GM21360 (cell line): Measurements from ENCODE around the gene PPT2.

Source experiments
- ATAC-seq: cut with Tn5 transposase; IDR thresholded peaks from one replicate; pipeline ENCODE4 v1.9.1; 2021; ENCODE audit warnings: mild to moderate bottlenecking, moderate library complexity; ENCODE audit not compliant: unreplicated experiment

Gene PPT2

DNA sequence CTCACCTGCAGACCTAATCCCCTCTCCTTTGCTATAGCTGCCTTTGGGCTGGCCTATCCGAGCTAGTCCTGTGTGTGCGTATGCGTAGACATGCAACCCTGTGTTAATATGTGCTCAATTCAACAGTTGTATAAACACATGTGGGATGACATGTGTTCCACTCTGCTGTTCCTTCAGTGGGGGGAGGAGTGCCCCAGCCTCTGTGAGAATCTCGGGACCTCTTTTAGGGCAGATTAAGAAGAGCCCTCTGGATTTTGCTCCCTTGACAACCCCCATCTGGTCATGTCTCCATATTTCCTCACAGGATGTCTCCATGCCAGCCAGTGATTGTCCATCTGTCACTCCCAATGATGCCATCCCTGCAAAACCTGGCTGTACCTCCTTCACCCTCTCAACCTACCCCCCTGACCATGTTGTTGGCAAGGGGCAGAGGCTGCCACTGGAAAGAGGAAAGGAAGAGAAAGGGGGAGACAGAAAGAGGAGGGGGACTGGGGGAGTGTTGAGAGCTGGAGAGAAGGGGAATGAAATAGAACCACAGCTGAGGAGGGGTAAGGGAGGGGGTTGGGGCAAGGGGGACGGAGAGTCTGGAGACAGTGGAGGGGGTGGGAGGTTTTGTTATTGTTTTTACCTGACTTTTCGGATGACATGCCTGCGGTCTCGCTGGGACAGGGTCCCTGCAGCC lies 2.6 kb upstream of the PPT2 start:
- no peak for ATAC-seq

DNA sequence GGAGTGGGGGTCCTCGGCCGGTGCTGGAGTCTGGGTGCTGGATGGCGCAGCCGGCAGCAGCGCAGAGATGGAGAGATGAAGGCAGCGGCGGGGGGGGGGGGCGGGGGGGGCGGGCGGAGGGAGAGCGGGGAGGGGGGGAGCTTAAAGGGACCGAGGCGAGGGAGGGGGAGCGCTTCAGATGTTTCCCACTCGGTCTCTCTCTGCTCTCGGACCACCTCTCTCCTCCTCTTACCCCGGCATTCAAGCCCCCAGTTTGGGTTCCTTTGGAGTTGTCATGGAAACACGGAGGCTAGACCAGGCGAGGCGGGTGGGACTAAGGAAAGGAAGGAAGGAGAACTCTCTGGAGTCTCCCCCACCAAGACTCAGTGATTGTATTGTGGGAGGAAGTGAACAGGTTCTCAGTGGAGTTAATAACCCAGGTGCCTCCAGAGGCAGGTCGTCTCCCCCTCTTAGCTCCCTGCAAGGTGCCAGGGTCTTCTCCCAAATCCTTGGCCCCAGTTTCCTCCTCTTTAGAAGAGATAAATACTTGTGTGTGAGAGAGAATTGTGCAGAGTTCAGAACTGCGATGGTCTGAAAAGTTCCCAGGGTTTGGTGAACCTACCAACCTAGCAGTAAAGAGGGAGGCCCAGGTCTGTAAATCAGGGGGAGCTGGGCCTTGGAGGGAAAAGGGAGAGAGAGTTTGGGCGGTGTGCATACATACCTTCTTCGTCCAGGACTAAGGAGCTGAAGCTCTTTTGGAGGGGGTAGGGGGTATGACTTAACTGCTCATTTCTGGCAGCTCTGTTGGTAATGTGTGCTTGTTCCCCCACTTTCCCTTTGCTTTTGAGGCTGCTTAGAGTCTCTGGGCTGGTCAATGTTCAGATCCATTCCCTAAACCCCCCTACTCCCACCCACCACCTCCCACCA lies 1.8 kb upstream of the PPT2 start, which contains the start of gene PRRT1:
PRRT1 (minus strand) TSS at position 77 of the 906 bp plus-strand sequence. CDS start 112 bp downstream, outside the sequence.
- no peak for ATAC-seq

DNA sequence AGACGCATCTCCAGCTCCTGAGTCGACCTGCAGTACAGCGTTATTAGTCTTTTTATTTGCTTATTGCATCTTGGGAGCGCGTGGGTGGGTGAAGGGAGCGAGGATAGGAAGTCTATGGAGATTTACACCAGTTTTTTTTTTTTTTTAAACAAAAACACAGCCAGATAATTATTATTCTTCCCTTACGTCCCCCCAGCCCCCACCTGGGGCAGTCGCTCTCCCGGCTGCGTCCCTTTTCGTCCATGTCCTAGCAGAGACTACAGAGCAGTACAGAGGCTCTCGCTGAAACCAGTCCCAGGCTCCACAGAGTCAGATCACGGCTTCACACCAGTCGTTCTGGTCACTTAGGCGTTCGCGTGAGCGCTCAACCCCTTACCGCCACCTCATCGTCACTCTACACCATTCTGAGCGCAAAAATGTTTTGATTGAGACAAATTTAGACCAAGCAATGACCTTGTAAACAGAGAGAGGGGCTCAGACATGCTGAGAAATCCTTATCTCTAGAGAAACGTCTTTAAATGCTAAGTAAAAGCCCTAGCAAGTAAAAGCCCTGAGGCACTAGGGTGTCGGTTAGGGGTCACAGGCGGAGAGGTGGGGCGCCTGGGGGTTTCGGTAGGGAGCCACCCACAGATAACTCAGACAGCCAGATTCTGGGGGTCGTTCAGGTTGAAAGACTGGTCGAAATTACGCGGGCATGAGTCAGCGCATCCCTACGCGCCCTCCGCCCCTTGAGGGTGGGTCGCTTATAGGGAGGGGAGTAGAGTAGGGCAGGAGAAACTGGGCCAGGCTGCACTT lies 975 bp upstream of the PPT2 start:
- no peak for ATAC-seq

DNA sequence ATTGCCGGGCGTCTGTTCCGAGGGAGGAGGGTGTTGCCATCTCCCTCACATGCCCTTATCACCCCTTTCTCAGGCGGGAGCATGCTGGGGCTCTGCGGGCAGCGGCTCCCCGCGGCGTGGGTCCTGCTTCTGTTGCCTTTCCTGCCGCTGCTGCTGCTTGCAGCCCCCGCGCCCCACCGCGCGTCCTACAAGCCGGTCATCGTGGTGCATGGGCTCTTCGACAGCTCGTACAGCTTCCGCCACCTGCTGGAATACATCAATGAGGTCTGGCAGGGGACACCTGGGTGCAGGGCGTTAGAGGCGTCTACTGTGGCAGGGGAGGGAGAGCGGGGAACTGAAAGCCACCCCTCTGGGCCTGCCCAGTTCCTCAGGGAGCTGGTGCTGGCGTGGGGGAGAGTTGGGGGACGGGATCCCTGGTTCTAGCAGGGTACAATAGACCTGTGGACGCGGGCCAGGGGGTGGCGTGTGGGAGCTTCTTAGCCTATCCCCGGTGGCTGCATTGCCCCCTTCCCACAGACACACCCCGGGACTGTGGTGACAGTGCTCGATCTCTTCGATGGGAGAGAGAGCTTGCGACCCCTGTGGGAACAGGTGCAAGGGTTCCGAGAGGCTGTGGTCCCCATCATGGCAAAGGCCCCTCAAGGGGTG lies 697 bp downstream of the PPT2 start:
- no peak for ATAC-seq

DNA sequence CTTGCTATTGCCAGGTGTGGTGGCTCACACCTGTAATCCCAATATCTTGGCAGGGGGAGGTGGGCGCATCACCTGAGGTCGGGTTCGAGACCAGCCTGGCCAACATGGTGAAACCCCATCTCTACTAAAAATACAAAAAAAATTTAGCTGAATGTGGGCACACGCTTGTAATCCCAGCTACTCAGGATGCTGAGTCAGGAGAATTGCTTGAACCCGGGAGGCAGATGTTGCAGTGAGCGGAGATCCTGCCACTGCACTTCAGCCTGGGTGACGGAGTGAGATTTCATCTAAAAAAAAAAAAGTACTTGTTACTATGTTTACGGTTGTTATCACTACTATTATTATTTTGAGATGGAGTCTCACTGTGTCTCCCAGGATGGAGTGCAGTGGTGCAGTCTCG lies 3.0 kb downstream of the PPT2 start:
- ATAC-seq, result no peak

DNA sequence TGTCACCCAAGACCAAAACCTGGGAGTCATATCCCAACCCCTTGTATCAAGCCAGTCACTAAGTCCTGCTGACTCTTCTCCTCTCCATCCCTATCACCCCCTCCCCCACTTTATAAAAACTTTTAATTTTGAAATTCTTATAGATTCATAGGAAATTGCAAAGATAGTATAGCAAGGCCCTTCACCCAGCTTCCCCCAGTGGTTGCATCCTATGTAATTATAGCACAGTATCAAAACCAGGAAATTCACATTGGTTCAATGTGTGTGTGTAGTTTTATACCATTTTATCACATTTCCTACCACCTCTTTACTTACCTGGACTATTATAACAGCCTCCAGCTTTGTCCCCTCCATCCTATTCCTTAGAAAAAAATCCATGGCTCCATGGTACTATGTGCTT lies 4.1 kb downstream of the PPT2 start:
- ATAC-seq, result no peak

DNA sequence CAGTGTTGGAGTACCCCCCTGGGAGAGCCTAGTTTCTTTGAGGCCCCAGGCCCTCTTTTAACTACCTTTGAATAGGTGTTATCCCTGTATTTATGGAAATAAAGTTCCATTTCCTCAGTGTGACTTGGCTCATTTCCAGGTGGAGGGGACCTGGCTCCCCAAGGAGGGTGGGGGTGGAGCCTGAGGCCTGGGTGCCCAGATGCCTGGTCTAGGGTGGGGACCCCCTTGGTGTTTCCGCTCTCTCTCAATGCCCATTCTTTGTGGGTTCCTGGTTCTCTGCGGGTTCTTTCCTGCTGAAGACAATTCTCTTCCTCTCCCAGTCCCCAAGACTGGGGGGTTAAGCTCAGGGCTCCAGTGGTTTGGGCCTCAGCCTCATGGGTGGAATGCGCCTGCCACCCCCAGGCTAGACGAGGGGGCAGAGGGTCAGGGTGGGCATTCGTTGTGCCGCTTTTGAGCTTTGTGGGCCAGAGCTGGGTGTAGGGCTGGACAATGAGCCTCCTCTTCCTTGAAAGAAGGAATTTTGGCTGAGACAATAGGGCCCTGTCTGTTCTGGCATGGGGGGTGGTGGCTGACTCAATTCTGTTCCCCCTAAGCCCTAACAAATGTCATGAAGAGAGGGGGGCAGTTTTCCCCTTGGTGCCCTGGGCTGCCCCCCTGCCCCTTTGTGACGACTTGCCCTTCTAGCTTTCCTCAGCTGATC lies 9.8 kb downstream of the PPT2 start:
- no peak for ATAC-seq

DNA sequence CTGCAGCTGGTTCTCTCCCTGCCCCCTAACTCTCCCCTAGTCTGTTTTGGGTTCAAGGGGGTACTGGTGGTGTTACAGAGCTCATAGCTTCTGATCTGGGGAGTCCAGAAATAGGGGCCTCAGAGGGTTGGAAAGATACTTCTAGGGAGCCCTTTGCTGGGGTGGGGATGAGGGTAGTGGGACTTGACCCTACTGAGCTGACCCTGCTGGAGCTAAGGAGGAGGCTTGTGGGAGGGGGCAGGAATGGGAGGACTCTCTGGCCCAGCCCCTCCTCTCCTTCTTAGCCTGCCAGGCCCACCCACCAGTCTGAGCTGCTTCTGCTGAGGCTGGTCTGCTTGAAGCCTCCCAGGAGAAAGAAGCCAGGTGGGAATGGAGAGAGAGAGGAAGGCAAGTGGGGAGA lies 10.4 kb downstream of the PPT2 start, which contains the start of gene EGFL8:
EGFL8 (plus strand) TSS at position 301 of the 400 bp plus-strand sequence. CDS start 1,571 bp downstream, outside the sequence.
- no peak for ATAC-seq

DNA sequence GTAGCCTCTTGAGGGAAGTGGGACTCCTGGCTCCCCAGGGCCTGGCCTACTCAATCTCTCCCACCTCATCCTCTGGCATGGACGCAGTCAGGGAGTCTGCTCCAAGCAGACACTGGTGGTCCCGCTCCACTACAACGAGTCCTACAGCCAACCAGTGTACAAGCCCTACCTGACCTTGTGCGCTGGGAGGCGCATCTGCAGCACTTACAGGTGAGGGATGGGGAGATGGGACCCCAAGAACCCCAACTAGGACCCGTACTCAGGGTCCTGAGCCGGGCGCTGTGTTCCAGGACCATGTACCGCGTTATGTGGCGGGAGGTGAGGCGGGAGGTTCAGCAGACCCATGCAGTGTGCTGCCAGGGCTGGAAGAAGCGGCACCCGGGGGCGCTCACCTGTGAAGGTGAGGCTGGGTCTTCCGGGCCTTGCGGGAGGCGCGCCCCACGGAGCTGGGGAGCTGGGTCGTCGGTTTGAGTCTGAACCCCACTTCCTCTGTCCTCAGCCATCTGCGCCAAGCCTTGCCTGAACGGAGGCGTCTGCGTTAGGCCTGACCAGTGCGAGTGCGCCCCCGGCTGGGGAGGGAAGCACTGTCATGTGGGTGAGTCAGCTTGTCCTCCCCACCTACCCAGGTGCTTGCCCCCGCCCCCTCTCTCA lies 12.6 kb downstream of the PPT2 start:
- no peak for ATAC-seq

DNA sequence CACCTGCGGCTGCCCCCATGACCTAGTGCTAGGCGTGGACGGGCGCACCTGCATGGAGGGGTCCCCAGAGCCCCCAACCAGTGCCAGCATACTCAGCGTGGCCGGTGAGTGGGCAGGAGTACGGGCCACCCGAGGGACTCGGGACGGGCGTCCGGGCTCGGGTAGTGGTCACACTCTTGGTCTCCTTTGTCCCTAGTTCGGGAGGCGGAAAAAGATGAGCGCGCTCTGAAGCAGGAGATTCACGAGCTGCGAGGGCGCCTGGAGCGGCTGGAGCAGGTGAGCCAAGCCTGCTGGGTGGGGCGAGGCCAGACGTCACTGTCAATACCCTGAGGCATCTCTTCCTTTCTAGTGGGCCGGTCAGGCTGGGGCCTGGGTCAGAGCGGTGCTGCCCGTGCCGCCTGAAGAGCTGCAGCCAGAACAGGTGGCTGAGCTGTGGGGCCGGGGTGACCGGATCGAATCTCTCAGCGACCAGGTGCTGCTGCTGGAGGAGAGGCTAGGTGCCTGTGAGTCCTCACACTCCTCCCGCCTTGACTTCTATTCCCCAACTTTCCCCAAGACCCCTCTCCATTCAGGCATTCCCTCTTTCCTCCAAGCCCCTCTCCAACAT lies 13.3 kb downstream of the PPT2 start:
- no peak for ATAC-seq

DNA sequence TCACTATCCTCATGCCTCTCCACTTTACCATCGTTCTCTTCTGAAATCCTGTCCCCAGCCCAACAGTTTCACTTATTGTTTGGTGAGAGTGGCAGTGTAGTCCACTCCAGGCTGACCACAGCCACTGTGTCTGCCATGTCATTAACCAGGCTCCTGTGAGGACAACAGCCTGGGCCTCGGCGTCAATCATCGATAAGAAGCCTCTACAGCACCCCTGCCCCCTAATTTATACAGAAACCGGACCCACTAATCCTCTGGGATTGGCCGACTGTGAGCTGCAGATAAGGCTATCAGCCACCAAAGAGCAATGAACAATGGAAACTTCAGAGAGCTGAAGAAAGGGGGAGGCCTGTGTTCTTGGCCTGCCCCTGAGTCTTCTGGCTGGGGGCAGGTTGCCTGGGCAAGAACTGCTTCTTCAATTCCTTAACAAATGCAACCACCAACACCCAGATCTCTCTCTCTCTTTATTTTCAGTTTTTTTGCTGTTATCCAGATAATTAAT lies 13.9 kb downstream of the PPT2 start:
- no peak for ATAC-seq

DNA sequence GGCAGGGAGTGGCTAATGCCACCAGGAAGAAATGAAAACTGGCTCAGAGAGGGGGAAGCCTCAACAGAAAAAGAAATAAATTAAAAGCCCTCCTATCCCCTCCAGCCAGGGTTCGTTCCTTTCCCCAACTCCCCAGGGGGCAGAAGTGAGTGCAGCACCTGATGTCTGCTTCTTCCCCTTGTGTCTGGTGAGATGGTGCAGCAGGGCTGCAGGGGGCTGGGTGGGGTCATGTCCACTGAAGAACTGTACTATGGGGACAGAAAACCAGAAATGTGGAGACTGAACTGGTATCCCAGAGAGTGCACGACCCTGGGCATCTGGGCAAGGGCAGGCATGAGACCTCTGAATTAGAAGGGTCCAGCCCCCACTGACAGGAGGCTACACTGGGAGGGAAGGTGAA lies 14.4 kb downstream of the PPT2 start:
- no peak for ATAC-seq

DNA sequence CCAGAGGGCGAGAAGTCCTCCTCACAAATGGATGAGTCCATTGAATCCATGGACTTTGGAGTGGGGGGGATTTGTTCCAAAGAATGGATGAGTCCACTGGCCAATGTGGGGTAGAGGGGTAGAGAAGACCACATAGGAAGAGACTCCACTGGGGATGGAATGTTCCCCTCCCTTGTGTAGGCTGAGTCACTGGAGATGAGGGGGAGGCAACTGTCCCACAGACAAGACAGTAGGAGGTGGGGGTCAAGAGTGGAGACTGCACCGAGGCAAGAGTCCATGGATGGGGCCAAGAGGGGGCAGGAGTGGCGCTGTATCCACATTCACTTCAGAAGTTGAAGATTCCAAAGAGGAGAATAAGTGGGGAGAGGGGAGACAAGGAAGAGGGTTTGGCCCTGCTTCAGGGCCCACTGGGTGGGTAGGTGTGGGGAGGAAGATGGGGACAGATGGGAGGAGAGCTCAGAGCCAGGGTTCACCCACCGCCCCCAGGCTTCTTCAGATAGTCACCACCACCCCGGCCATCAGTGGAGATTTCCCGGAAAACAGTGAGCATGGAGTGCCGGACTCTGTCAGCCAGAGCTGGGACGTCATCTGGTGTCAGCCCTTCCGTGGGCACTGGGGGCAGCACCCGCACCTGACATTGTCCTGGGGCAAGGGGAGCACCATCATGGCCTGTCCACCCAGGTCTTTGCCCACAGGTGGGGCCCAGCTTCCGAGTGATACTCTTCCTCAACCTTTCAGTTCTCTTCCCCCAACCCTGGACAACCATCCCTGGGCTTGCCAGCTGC lies 15.1 kb downstream of the PPT2 start:
- ATAC-seq, result no peak

DNA sequence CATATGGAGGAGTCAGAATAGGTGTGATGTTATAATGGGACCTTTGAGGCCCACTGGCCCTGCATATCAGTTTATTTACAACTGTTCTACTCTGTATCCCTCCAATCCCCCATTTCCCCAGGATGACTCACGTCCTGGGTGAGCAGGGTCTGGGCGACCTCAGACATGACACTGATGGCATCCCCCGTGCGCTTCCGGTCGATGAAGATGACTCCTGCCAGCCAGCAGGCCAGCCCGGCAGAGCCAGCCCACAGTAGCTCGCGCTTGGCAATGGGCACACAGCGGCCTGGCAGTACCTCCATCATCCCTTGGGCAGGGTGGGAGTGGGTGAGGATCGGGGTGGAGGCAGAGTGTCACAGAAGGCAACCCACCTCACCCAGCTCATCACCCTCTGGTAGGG lies 16.4 kb downstream of the PPT2 start:
- ATAC-seq, result no peak

DNA sequence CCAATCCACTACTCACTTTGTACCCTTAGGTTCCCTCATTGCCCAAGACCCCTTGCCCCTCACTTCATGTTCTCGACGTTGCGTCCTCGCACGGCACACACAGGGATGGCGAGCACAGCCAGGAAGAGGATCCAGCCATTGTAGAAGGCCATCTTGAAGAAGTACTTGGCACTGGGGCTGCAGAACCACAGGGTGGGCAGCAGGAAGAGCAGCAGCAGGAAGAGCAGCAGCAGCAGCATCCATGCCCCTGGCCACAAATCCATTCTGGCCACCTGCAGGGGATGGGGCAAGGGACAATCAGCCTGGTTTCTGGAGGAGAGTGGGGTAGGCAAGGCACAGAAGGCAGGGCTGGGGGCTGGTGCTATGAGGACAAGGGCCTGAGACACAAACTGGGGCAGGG lies 17.3 kb downstream of the PPT2 start:
- ATAC-seq, result no peak

DNA sequence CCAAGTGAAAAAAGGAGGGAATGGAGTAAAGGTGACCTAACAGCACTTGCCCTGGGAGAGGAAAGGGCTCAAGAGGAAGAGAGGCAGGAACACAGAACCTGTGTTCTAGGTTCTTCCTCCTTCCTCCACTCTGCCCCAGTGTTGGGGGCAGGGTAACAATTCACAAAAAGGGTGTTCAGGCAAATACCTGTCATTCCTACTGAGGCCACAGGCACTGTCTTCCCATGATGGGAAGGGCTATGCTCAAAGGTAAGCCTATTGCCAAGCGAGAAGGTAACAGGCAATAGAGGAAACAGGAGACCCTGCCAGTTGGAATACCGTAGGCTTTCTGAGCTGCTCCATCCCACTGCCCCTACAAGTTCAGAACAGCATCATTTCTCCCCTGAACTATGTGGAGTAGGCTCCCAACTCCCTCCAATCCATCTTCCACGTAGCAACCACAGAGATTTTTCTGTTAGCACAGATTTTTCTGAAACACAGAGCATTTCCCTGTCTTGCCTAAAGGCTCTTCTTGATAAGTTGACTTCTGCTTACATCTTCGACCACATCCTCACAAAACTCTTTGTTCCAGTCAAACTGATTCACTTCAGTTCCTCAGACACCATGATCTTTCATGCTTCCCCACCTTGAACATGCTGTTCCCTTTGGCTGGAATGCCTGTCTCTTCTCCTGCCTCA lies 19.2 kb downstream of the PPT2 start:
- ATAC-seq, result no peak

DNA sequence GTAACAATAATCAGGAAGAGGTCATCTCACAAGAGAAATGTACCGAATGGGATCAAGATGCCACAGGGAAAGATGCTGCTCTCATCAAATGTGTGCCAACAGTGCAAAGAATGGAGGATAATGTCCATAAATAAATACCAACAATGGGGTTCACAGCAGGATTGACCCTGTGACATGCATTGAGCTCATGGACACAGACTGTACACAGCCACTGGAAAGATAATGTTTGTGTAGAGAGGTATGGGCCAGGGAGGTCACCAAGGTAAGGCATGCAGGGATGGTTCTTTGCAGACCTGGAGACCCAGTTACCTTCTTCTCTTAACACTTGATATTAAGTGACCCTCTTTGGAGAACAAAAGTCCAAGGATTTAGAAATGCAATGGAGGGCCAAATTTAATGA lies 20.5 kb downstream of the PPT2 start:
- ATAC-seq, result no peak

DNA sequence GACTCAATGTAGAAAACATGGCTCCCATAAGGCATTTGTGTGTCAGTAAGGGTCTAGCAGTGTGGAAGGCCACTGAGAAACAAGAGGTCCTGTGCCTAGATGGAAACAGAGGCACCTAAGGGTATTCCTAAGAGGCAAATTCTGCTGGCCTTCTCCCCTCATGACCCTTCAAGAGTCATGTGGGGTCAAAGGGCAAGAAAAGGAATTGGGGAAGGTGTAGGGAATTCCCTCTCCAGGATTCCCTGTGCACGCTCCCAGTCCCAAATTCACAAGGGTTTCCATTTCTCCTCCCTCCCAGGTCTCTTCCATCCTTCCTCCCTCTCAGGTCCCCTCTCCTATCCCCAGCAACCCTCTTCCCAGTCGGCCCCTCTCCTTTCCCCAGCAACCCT lies 21.4 kb downstream of the PPT2 start:
- no peak for ATAC-seq
